ENCODE results near the gene AFF4.

AFF4 gene

DNA sequence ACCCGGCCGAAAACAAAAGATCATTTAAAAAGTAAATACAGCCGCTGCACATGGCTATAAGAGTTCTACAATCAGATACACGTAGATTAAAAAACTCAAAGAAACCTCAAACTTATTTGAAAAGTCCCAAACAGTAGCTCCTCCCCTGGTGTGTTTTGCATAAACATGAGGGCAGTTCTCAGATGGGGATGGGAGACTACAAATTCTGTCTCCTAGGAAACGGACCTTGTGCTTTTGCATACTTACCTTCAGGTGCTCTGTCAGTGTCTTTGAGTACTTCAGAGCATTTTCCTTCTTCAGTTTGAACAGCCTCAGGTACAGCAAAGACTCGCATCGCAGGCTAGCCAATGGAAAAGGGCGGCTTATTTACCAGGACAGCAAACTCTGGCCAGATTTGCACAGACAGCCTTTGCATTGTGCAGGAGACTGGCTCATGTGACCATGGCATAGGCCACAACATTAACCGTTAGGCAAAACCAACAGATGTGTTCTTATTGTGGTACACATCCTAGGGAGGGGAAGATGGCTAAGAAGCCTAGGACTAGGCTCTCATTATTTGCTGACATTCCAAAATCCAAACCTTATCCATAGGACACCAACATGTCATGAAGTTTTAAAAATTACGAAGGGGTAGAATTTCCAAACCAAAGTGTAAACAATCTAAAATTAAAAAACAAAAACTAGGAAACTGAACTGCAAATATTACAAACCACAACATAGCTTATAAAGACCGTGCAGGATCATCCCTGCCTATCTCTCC is 77.2 kb downstream of the AFF4 start:
- H3K4me3 ChIP-seq (ENCODE audit: low read length) = no peak overlapping the region
- no peak for TF ChIP-seq ZNF274 (IDR thresholded peaks at IDR 0.05; ENCODE audit: low read depth, low read length)

DNA sequence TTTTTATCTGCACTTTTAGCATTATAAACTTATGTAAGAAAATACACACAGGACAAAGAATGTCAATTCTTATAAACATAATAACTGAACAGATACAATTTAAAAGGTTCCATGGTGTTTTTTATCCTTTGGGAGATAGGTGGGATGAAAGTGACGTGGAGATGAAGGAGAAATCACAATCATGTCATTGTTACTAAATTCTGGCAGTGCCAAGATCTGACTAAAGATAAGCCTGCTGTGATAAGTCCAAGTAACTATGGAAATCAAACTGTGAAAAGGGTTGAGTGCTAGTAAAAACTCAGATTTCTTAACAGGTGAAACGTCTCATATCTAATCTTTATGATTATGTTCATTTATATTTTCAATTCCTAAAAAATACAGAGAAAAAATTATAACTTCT is 78.9 kb downstream of the AFF4 start:
- H3K4me3 ChIP-seq (ENCODE audit: low read length) = no peak overlapping the region
- TF ChIP-seq ZNF274 (IDR thresholded peaks at IDR 0.05; ENCODE audit: low read depth, low read length) = no peak

DNA sequence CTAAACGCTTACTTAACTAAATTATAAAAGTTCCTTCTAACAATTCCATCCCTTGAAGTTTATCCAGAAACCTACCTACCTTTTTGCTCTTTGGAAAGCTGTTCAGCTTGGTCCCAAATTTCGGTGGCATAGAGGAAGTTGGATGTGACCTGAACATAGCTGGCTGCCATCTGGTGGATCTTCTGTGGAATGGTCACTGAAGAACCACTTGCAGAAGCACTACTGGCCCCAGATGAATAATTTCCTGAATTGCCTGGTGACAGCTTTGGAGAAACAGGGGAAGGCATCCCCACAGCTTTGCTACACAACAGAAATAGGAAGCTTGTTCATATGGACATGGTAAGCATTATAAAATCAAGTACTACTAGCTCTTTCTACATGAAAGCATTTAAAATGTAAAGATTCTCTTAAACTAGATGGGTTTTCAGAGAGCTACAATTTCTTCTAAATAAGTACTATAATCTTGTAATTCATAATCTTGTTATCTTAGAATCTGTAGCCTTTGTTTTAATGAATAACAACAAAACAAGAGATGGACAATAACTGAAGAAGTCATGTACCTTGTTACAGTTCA is 80.1 kb downstream of the AFF4 start:
- H3K4me3 ChIP-seq (ENCODE audit: low read length) = no peak overlapping the region
- TF ChIP-seq ZNF274 (IDR thresholded peaks at IDR 0.05; ENCODE audit: low read depth, low read length) = no peak

DNA sequence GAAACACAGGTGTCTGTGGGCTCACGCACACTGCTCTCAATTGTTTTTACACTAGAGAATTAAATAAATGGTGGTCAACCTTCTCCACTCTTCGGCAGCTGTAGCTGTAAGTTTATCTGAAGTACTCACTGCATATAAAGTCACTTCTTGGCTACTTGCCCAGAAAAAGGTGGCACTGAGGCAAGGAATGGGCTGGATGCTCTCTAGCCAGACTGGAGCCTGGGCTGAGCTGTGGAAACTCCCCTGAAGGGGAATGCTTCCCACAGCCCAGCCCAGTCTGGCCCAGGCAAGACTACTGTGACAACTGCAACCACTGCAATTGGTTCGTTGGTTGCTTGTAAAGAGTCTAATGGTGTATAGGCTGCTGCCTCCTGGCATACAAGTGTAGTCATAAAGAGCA is 85.5 kb downstream of the AFF4 start:
- no peak overlapping the region for H3K4me3 ChIP-seq (ENCODE audit: low read length)
- TF ChIP-seq ZNF274 (IDR thresholded peaks at IDR 0.05; ENCODE audit: low read depth, low read length) = no peak

DNA sequence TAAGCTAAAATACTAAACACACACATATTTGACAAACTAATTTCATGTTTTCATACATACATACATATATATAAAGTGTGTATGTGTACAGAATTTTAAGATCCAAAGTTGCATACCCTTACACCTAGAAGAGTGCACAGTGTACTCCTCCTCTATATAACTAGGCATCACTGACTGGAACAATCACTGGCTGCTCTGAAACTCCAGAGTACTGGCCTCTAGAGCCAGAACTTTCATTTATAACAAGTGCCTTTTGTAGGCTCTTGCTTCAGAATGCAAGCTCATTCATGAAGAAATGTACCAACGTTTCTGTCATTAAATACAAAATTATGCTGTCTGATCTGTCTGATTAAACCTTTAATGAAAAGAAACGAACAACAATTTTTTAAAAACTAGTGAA is 86.0 kb downstream of the AFF4 start:
- H3K4me3 ChIP-seq (ENCODE audit: low read length) = no peak overlapping the region
- no peak for TF ChIP-seq ZNF274 (IDR thresholded peaks at IDR 0.05; ENCODE audit: low read depth, low read length)

DNA sequence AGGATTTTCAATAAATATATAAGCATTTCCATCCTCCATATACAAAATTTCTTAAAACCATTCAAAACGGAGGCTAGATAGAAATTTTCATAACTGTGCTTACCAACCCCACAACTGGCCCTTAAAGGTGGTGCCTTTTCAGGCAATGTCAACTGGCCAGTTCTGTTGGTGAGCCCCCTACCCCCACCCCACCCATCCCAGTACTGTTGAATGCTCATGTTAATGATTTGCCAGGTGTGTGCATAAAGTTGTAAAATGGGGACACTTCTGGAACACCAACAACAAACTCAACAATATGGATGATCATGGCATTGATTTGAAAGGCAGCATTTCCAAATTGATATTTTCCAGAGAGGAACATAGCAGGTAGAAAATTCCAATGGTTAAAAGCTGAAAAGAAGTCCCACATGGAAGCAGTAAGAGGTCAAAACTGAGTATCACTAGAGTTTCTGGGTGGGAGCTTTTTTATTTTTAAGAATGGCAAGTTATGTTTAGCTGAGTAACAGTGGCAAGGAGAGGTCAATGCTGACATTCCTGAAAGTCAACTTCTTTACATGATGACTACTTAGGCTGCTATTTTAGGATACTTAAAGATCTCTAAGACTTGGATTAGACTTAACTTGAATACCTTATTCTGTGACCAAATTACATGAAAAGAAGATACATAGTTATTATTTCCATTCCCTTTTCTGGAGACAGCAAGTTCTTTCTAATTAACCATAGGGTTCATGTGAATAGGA is 87.2 kb downstream of the AFF4 start:
- TF ChIP-seq ZNF274 (IDR thresholded peaks at IDR 0.05; ENCODE audit: low read depth, low read length) = no peak
- no peak overlapping the region for H3K4me3 ChIP-seq (ENCODE audit: low read length)

DNA sequence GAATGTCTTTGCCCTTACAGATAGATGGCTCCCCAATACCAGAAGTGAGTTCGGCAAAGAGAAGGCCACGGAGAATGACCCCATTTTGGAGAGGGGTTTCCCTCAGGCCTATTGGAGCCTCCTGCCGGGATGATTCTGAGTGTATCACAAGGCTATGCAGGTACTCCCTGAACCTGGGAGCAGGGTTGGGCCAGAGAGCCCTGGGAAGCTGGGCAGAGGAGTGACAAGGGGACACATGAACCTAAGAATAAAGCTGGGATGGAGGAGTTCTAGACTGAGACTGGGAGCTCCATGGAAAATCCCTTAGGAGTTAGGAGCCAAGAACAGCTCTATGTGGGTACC is 89.5 kb downstream of the AFF4 start:
- no peak overlapping the region for H3K4me3 ChIP-seq (ENCODE audit: low read length)
- no peak for TF ChIP-seq ZNF274 (IDR thresholded peaks at IDR 0.05; ENCODE audit: low read depth, low read length)

DNA sequence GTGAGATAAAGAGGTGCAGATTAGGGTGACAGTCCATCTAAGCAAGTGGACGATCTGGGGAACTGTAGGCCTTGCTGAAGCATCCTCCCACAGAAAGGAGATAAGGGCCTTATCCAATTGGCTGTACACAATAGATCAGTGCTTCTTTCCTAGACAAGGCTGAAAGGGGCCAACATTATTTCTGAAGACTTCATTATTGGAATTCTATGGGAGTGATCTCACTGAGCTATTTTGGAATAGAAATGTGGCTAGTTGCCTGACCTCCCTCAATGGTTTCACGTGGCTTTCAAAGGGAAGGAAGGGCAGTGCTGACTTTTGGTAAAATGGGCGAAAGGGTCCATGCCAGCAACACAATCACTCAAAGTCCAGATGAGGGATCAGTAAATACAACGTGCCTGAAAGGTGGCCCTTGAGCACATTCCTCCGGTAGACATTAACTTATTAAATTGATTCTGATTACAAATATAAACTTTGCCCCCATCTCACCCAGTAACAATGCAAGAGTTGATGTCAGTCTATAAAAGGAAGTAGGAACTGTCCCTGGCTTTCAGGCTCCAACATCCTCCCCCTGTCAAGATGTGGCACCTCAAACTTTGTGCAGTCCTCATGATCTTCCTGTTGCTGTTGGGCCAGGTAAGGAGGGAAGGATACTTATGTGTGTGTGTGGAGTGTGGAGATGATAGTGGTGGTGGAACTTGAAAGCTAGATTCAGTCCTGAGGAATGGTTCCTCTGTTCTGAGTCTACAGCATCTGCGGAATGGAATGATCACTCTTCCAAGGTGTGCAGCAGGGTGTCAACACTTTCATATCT is 90.1 kb downstream of the AFF4 start, which contains the start of gene LEAP2:
Gene LEAP2, plus strand, starts transcription at position 550 of the 811 bp plus-strand sequence. Its CDS starts 27 bp downstream, at position 577.
- no peak within 1 kb of the TSS for H3K4me3 ChIP-seq (ENCODE audit: low read length)
- TF ChIP-seq ZNF274 (IDR thresholded peaks at IDR 0.05; ENCODE audit: low read depth, low read length) = no peak

DNA sequence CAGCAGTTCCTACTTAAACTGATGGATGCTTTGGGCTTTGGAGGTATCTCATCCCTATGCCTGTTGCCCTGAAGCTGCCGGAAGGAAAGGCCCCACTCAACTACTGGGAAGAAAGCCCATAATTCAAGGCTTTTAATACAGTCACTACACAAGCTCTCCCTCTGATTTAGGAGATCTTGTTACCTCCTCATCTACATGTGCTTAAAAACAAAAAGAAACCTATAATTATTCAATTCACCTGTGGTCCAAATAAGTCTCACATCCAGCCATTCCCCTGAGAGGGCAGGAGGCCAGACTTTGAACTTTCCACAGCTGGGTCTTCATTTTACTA is 90.7 kb downstream of the AFF4 start:
- H3K4me3 ChIP-seq (ENCODE audit: low read length) = no peak overlapping the region
- no peak for TF ChIP-seq ZNF274 (IDR thresholded peaks at IDR 0.05; ENCODE audit: low read depth, low read length)

DNA sequence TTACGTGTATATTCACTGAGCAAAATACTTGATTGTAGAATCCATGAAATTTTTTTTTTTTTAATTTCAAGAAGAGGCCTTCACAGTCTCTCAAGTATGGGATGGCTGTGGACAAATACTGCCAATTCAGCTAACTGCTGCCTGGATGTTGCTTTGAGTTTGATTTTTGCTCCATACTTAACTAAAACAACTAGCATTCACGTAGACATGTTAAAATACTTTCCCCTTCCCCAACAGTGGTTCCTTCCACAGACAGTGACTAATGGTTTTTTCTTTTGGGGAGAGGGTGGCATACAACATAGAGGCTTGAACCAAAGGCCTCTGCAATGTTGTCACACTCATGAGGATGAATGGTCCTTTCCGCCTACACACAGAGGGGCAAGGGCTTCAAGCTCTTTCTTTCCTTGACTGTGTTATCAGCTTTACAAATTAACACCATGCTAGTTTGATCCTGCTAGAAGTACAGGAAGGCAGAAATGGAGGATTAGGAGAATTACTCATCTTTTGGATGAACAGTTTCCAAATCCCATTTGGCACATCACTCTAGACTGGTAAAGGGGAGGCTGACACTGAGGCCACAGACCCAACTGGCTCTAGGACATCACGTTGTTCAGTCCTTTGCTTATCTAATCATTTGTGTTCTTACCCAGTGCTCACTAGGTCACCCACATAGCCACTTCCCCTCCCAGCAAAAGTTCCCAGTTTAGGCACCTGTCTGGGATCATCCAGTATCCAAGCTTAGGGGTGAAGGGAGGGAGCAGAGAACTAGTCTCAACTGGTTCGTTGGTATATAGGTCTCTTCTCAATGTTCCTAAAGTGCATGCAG is 91.8 kb downstream of the AFF4 start:
- no peak overlapping the region for H3K4me3 ChIP-seq (ENCODE audit: low read length)
- no peak for TF ChIP-seq ZNF274 (IDR thresholded peaks at IDR 0.05; ENCODE audit: low read depth, low read length)

DNA sequence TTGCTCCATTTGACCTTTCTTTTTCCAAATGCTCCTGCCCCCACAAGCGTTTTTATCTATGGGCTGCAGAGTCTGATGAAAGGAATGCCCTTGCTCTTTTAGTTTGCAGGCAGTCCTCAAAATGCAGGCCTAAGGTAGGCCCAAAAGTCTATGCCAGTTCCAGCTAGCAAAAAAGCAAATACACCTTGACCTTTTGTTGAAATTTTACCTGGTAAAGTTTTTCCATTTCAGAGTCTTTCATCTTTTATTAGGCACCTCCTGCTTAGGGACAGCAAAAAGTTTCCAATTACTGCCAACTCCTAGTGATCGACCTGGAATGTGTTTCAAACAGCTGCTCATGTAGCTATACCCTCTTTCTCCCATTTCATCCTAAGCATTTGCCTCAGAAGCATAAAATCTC is 92.6 kb downstream of the AFF4 start:
- H3K4me3 ChIP-seq (ENCODE audit: low read length) = no peak overlapping the region
- no peak for TF ChIP-seq ZNF274 (IDR thresholded peaks at IDR 0.05; ENCODE audit: low read depth, low read length)

DNA sequence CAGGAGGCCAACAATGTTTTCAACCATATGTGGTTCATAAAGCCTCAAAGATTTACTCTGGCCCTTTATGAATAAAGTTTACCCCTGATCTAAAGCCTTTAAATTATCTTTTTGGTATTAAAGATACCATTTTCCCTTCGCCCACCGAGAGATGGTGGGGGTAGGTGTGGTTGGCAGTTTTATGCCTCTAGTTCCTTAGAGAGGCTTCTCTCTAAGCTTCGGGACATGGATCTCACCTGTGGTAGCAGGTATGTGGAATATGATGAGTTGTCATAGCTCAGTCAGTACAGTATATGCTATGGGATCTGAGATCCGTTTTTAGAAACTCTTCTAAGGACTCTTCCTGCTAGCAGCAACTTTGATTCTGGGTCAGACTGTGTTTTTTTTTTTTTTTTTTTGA is 94.7 kb downstream of the AFF4 start:
- H3K4me3 ChIP-seq (ENCODE audit: low read length) = no peak overlapping the region
- TF ChIP-seq ZNF274 (IDR thresholded peaks at IDR 0.05; ENCODE audit: low read depth, low read length) = no peak

DNA sequence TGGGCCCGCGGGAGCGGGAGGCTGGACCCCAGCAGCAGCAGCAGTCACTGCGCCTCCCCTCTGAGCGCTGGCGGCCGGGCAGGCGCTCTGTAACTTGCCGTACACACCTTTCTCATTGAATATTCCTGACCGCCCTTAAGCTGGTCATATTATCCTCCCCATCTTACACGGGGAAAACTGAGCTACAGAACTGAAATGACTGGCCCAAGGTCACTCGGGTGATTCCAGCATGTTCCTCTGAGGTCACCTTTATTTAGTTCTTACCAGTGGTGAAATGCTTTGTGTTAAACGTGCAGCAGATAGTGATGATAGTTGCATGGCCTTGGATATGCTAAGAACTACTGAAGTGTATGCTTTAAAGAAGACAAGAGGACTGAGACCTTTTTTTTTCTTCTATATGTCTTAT is 96.4 kb downstream of the AFF4 start:
- H3K4me3 ChIP-seq (ENCODE audit: low read length) = peak overlapping the region; percentile 86
- TF ChIP-seq ZNF274 (IDR thresholded peaks at IDR 0.05; ENCODE audit: low read depth, low read length) = no peak

Data from GM08714 (cell line).